HG03095 (cell line): ENCODE measurements around the gene AMOTL2.

ENCODE experiments used
- ATAC-seq: cut with Tn5 transposase; IDR thresholded peaks from one replicate; pipeline ENCODE4 v1.9.1; 2021; ENCODE audit warnings: moderate library complexity; ENCODE audit not compliant: unreplicated experiment

AMOTL2 gene

GRCh38 chr3:134374105-134374790 lies at the start of gene AMOTL2:
Gene AMOTL2 (minus strand): TSS chr3:134374447. CDS start chr3:134371433, 3,014 bp downstream.
- no peak for ATAC-seq

GRCh38 chr3:134423153-134423552 lies 48.9 kb upstream of the AMOTL2 start:
- no peak for ATAC-seq

- ATAC-seq, result no peak
Observed at GRCh38 chr3:134419960-134420321, 45.7 kb upstream of the AMOTL2 start.

- no peak for ATAC-seq
Observed at GRCh38 chr3:134419214-134419959, 45.1 kb upstream of the AMOTL2 start.

GRCh38 chr3:134409041-134409440 lies 34.8 kb upstream of the AMOTL2 start:
- no peak for ATAC-seq

- no peak for ATAC-seq
Observed at GRCh38 chr3:134407239-134407625, 33.0 kb upstream of the AMOTL2 start.

GRCh38 chr3:134406331-134407238 lies 32.3 kb upstream of the AMOTL2 start:
- no peak for ATAC-seq

- no peak for ATAC-seq
Observed at GRCh38 chr3:134404366-134404885, 30.2 kb upstream of the AMOTL2 start.

GRCh38 chr3:134397755-134398154 lies 23.5 kb upstream of the AMOTL2 start:
- no peak for ATAC-seq

GRCh38 chr3:134395103-134395502 lies 20.9 kb upstream of the AMOTL2 start:
- ATAC-seq, result no peak

- no peak for ATAC-seq
Observed at GRCh38 chr3:134394380-134394779, 20.1 kb upstream of the AMOTL2 start.

GRCh38 chr3:134393074-134393473 lies 18.8 kb upstream of the AMOTL2 start:
- no peak for ATAC-seq

- ATAC-seq, result no peak
Observed at GRCh38 chr3:134392336-134392983, 18.2 kb upstream of the AMOTL2 start.

GRCh38 chr3:134389865-134390264 lies 15.6 kb upstream of the AMOTL2 start:
- no peak for ATAC-seq

- no peak for ATAC-seq
Observed at GRCh38 chr3:134388788-134389485, 14.7 kb upstream of the AMOTL2 start.

- no peak for ATAC-seq
Observed at GRCh38 chr3:134388292-134388691, 14.0 kb upstream of the AMOTL2 start.

- ATAC-seq, result no peak
Observed at GRCh38 chr3:134387293-134387692, 13.0 kb upstream of the AMOTL2 start.

GRCh38 chr3:134384963-134385362 lies 10.7 kb upstream of the AMOTL2 start:
- ATAC-seq, result no peak

- ATAC-seq, result no peak
Observed at GRCh38 chr3:134381831-134382442, 7.7 kb upstream of the AMOTL2 start.

GRCh38 chr3:134381076-134381475 lies 6.8 kb upstream of the AMOTL2 start:
- no peak for ATAC-seq
